GM12872 (cell line): ENCODE results near the gene MAML3.

Experiments
- TF ChIP-seq, protein P1 (sequence below): IDR thresholded peaks from 3 replicates; pipeline ENCODE4 v1.5.1; 2011; ENCODE audit warnings: low read depth, mild to moderate bottlenecking, low read length, moderate library complexity; ENCODE audit not compliant: insufficient read depth

MAML3 gene

DNA sequence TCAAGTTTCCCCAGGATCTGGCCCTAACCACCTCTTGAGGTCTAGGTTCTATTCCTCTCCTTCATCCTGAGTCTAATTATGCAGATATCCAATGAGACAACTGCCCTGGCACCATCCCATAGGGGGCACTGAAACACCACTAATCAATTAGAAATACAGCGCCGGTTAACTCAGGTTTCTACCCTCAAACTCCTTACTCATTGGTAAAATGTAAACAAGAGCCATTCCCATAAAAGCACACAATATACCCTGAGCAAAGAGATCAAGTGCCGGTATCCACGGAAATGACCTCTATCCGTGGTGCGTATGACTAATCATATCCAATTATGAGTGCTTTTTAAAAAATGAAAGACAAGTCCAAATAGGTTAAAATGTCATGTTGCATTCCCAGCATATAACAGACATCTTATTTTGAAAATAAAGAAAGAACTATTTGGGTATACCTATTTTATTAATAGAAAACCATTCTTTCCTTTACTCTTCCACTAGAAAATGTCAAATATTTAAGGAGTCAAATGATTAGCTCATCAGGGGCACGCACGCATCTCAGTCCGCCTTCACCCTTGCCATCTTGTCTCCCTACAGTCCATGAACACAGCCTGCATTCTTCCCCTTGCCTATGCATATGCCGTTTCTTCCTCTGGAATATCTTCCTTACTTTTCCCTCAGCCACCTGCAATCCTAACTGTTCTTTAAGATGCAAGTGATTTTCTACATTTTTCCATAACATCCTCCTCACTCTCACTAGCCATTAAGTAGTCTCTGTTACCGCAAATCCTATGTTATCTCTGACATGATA, 141.1 kb downstream of the MAML3 start:
- TF ChIP-seq, protein P1, sequence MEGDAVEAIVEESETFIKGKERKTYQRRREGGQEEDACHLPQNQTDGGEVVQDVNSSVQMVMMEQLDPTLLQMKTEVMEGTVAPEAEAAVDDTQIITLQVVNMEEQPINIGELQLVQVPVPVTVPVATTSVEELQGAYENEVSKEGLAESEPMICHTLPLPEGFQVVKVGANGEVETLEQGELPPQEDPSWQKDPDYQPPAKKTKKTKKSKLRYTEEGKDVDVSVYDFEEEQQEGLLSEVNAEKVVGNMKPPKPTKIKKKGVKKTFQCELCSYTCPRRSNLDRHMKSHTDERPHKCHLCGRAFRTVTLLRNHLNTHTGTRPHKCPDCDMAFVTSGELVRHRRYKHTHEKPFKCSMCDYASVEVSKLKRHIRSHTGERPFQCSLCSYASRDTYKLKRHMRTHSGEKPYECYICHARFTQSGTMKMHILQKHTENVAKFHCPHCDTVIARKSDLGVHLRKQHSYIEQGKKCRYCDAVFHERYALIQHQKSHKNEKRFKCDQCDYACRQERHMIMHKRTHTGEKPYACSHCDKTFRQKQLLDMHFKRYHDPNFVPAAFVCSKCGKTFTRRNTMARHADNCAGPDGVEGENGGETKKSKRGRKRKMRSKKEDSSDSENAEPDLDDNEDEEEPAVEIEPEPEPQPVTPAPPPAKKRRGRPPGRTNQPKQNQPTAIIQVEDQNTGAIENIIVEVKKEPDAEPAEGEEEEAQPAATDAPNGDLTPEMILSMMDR, result peak; percentile 46; the same call in 2 of the 3 replicates

DNA sequence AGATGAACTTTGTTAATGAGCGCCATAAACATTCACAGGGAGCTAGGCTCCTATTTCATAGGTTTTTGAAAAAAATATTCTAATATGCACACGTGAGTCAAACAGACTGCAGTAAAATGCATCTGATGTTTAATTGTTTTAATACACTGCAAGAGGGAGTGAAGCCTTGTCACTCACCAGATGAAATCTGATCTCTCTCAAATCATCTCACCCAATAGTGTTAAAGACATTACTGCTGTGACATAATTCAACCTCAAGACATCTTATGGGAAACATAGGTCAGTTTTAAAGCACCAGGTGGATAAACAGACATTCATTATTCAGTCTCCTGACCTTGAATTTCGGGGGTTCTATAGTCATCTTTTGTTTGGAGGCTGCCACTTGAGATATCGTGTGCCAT, 148.3 kb downstream of the MAML3 start:
- TF ChIP-seq, protein P1, result no peak

GRCh38 chr4:140004922-140005627, 148.9 kb downstream of the MAML3 start:
- TF ChIP-seq, protein P1, result no peak

DNA sequence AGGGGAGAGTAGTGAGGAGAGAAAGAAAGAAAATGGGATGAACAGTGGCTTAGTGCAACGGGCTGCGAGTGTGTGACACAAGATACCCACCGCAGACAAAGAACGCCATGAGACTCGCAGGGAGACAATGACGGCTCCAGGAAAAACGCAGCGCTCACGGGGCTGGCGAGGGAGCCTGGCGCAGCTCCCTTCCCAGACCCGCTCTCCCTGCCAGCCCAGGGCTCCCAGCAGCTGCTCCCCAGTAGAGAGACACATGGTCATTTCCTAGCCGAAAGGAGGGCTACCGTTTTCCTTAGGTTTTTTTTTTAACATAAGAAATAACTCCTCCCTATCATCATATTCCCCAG, 149.5 kb downstream of the MAML3 start:
- TF ChIP-seq, protein P1, result no peak

DNA sequence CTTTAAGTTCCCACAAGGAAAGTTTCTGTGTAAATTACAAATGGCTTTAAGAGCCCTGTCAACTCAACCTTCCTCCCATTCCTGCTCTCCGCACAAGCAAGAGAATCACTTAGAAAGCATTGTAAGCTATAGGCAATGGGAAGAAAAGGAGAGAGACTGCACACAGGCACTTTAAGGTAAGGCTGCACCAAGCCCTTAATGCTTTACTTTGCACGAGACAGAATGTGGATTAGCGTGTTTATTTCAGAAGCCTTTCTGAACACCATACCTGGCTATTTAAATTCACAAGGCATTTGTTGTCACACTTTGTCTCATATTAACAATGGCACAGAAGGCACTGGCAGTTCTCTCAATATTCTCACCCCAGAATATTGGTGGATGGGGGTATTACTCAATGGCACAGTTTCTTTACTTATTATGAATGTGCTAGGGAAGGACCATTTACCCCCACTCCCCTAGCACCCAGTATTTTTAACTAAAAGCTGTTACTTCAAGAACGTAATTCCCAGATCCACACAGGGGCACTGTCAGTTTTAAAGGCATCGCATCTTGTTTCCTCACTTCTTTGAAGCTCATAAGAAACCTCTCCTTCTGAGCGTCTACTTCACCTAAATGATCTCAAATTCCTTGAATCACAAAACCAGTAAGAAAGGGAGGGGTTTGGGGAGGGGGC, 150.0 kb downstream of the MAML3 start:
- TF ChIP-seq, protein P1, result no peak

DNA sequence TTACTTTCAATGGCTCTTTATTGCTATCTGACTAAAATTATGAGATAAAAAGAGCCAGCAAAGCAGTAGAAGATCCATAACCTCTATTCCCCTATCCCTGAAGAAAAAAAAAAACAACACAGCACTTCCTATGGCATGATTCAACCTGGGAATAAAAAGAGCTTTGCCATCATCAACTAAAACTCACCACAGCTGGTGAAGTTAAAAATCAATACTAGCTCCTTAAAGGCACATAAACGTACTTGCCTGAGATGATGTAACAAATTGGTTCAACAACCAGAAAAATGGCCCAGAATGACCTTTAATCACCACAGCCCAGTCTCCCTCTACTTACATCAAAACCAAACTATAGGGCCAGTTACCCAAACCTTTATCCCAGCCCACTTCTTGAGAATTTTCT, 153.8 kb downstream of the MAML3 start:
- TF ChIP-seq, protein P1, result no peak
